B cell (primary cell): ENCODE results near the gene RAB11FIP2.

Experiments used
- EZH2 ChIP-seq: IDR thresholded peaks from 2 replicates; pipeline ENCODE4 v1.6.1; 2012; ENCODE audit warnings: borderline replicate concordance, low read depth, mild to moderate bottlenecking, moderate library complexity, low read length; ENCODE audit not compliant: insufficient read depth, poor library complexity, severe bottlenecking
- TF ChIP-seq, protein P1 (sequence below): fragments of 200-600 bp; IDR thresholded peaks from one replicate; pipeline ENCODE4 v1.8.0; 2022; ENCODE audit warnings: antibody characterized with exemption, mild to moderate bottlenecking

DNA sequence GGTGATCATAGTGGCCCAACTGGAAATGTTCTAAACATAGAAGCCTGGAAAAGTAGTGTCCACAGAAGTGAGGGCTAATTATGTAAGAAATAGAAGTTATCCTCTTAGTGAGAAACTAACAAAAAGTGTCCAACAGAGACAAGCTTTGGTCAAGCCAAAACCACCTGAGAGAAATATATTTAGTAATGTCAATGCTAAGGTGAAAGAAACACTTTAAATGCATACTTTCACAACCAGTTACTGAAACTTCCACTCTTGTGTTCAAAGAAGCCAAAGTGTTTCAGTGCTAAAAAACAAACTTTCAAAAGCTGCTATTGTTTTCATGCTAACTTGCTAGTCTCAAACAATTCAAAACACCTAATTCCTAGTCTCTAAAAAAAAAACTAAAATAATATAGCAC is 18.1 kb downstream of the RAB11FIP2 start:
- TF ChIP-seq, protein P1, sequence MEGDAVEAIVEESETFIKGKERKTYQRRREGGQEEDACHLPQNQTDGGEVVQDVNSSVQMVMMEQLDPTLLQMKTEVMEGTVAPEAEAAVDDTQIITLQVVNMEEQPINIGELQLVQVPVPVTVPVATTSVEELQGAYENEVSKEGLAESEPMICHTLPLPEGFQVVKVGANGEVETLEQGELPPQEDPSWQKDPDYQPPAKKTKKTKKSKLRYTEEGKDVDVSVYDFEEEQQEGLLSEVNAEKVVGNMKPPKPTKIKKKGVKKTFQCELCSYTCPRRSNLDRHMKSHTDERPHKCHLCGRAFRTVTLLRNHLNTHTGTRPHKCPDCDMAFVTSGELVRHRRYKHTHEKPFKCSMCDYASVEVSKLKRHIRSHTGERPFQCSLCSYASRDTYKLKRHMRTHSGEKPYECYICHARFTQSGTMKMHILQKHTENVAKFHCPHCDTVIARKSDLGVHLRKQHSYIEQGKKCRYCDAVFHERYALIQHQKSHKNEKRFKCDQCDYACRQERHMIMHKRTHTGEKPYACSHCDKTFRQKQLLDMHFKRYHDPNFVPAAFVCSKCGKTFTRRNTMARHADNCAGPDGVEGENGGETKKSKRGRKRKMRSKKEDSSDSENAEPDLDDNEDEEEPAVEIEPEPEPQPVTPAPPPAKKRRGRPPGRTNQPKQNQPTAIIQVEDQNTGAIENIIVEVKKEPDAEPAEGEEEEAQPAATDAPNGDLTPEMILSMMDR: no peak
- no peak for TF ChIP-seq EZH2
